CD14-positive monocyte (primary cell): ENCODE measurements around the gene PELI2. TPM values are rescaled to one million over a fixed set of nuclear protein-coding genes. Genes with fewer than 3 reads are reported as not detected.

Experiments used
- DNase-seq, 3 donors: peaks; one replicate each; pipeline ENCODE4 v3.0.0-alpha.2; 2011 to 2022
- H2AFZ ChIP-seq: 2 replicates; pipeline ENCODE4 v1.6.0; 2012; ENCODE audit warnings: mild to moderate bottlenecking, low read depth, low read length, inconsistent platforms; ENCODE audit not compliant: insufficient read depth, poor library complexity, severe bottlenecking
- H3K27ac ChIP-seq, 2 donors: 1 replicate in 1 of 2; 2 replicates in 1 of 2; pipeline ENCODE4 v1.5.1; 2012 to 2013; ENCODE audit warnings: low read length in 2 of 2, control low read depth in 1 of 2, inconsistent platforms in 1 of 2, low read depth in 1 of 2, mild to moderate bottlenecking in 1 of 2
- H3K27me3 ChIP-seq, 2 donors: one replicate each; pipeline versions ENCODE4 v1.6.0 to v1.6.1; 2011 to 2013; ENCODE audit warnings: low read length in 2 of 2; ENCODE audit not compliant: control insufficient read depth in 2 of 2, insufficient read depth in 2 of 2
- H3K36me3 ChIP-seq, 2 donors: replicated peaks in 1 of 2; 1 replicate in 1 of 2; 2 replicates in 1 of 2; pipeline versions ENCODE4 v1.5.1 to v1.6.1; 2012 to 2013; ENCODE audit warnings: low read length in 2 of 2, control low read depth in 1 of 2, inconsistent platforms in 1 of 2, mild to moderate bottlenecking in 1 of 2; ENCODE audit not compliant: insufficient read depth in 2 of 2, control insufficient read depth in 1 of 2
- H3K4me1 ChIP-seq, 2 donors: 1 replicate in 1 of 2; 2 replicates in 1 of 2; pipeline versions ENCODE4 v1.5.1 to v1.6.1; 2012 to 2013; ENCODE audit warnings: low read length in 2 of 2, control low read depth in 1 of 2, inconsistent platforms in 1 of 2, mild to moderate bottlenecking in 1 of 2, moderate library complexity in 1 of 2; ENCODE audit not compliant: insufficient read depth in 2 of 2, control insufficient read depth in 1 of 2
- H3K4me2 ChIP-seq: replicated peaks from 2 replicates; pipeline ENCODE3; 2012; ENCODE audit warnings: low read length, moderate library complexity, mild to moderate bottlenecking; ENCODE audit not compliant: poor library complexity, severe bottlenecking; ENCODE audit errors: extremely low read depth
- H3K4me3 ChIP-seq, 3 experiments: fragments of 200-600 bp in 1 of 3; sonication (generic) in 1 of 3; replicated peaks in 1 of 3; 1 replicate in 2 of 3; 2 replicates in 1 of 3; pipeline ENCODE4 v1.5.1; 2011 to 2013; ENCODE audit warnings: low read length in 3 of 3, mild to moderate bottlenecking in 3 of 3, control low read depth in 2 of 3, low read depth in 2 of 3, inconsistent platforms in 1 of 3, moderate library complexity in 1 of 3
- H3K79me2 ChIP-seq: 2 replicates; pipeline ENCODE4 v1.6.0; 2012; ENCODE audit warnings: mild to moderate bottlenecking, control low read depth, inconsistent platforms, low read length, moderate library complexity; ENCODE audit not compliant: insufficient read depth
- H3K9ac ChIP-seq: 2 replicates; pipeline ENCODE4 v1.6.0; 2017; ENCODE audit warnings: low read length, mild to moderate bottlenecking; ENCODE audit not compliant: insufficient read depth, poor library complexity, severe bottlenecking
- H3K9me3 ChIP-seq, 2 donors: replicated peaks in 1 of 2; 1 replicate in 1 of 2; 2 replicates in 1 of 2; pipeline versions ENCODE4 v1.5.1 to v1.6.1; 2012 to 2013; ENCODE audit warnings: low read length in 2 of 2, control low read depth in 1 of 2; ENCODE audit not compliant: control insufficient read depth in 1 of 2, insufficient read depth in 1 of 2
- H4K20me1 ChIP-seq: 2 replicates; pipeline ENCODE4 v1.6.0; 2012; ENCODE audit warnings: mild to moderate bottlenecking, low read length, control low read depth, moderate library complexity; ENCODE audit not compliant: insufficient read depth
- H3K27ac Mint-ChIP-seq, 7 donors: one replicate each; pipeline ENCODE4 v1.8.0; 2020; ENCODE audit warnings: mild to moderate bottlenecking in 7 of 7, mixed read lengths in 7 of 7, moderate library complexity in 6 of 7, inconsistent platforms in 2 of 7
- H3K27me3 Mint-ChIP-seq, 3 donors: one replicate each; pipeline ENCODE4 v1.8.0; 2021 to 2022; ENCODE audit warnings: low read depth in 3 of 3, mild to moderate bottlenecking in 3 of 3, mixed read lengths in 3 of 3, moderate library complexity in 3 of 3, inconsistent platforms in 1 of 3
- H3K36me3 Mint-ChIP-seq, 2 donors: one replicate each; pipeline ENCODE4 v1.8.0; 2020; ENCODE audit warnings: mixed read lengths in 2 of 2, inconsistent platforms in 1 of 2, mild to moderate bottlenecking in 1 of 2
- H3K4me1 Mint-ChIP-seq: one replicate; pipeline ENCODE4 v1.8.0; 2020; ENCODE audit warnings: mild to moderate bottlenecking, mixed read lengths
- H3K4me3 Mint-ChIP-seq, 2 donors: one replicate each; pipeline ENCODE4 v1.8.0; 2020; ENCODE audit warnings: mild to moderate bottlenecking in 2 of 2, mixed read lengths in 2 of 2, moderate library complexity in 1 of 2
- H3K9me3 Mint-ChIP-seq, 7 donors: one replicate each; pipeline ENCODE4 v1.8.0; 2020 to 2022; ENCODE audit warnings: mixed read lengths in 7 of 7, mild to moderate bottlenecking in 6 of 7, moderate library complexity in 6 of 7, inconsistent platforms in 2 of 7
- CTCF ChIP-seq: fragments of 200-600 bp; IDR thresholded peaks from one replicate; pipeline ENCODE4 v1.8.0; 2022; ENCODE audit warnings: antibody characterized with exemption, mild to moderate bottlenecking
- WGBS: methylation state at CpG from one replicate; pipeline ENCODE4 v1.1.5; 2013; ENCODE audit warnings: missing lambda C conversion rate; ENCODE audit not compliant: insufficient coverage; 5-methylcytosine and 5-hydroxymethylcytosine counted together
- intact Hi-C, 2 donors: fragments of 100-400 bp; cut with micrococcal nuclease; formaldehyde crosslinking; loops; one replicate each; pipeline versions ENCODE4 v1.15.0 to v1.15.1; 2023
- polyA plus RNA-seq, 3 donors: library from polyadenylated mRNA; depleted of rRNA in 1 of 3; unstranded in 2 of 3; stranded (reverse) in 1 of 3; fragments of 300-500 nt in 2 of 3; fragments of >200 nt in 1 of 3; fragmentation: Illumina TruSeq in 2 of 3; gene quantifications; 1 replicate in 2 of 3; 2 replicates in 1 of 3; pipeline ENCODE4 v1.2.3, GENCODE V29; 2012 to 2021

The PELI2 gene
- polyA plus RNA-seq, 3 donors = 10.1 to 35.8 (median 12.5) TPM

- Mint-ChIP-seq H3K27ac (peak overlapping the region in 4 of 7 donors; percentile 31 to 85 (median 58)), H3K36me3 (peaks cover 26 to 37% of the 10 kb centered on the region in 2 donors), H3K9me3 (peaks cover 0 to 8% (median 2%) of the 10 kb centered on the region in 7 donors), H3K27me3 (no peaks in the 10 kb centered on the region), H3K4me3 (no peak overlapping the region), H3K4me1 (peaks cover 14% of the 10 kb centered on the region)
- no peak overlapping the region for H3K9ac ChIP-seq
- no peak for DNase-seq
- H3K79me2 ChIP-seq = peaks cover 22% of the 10 kb centered on the region
- H3K9me3 ChIP-seq = no peaks in the 10 kb centered on the region
- TF ChIP-seq CTCF = no peak
- peaks cover 9 to 11% of the 10 kb centered on the region in 2 donors for H3K4me1 ChIP-seq
- intact Hi-C loops = no loop called here
- peaks cover 89% of the 10 kb centered on the region for H4K20me1 ChIP-seq
- peaks cover 6 to 28% of the 10 kb centered on the region in 2 donors for H3K36me3 ChIP-seq
- WGBS = 94% methylated on average over 5 of the region's 5 CpGs
- no peak overlapping the region for H3K4me2 ChIP-seq
- H3K27ac ChIP-seq = no peak overlapping the region
- H3K4me3 ChIP-seq = no peak overlapping the region
- no peak overlapping the region for H2AFZ ChIP-seq
- H3K27me3 ChIP-seq = no peaks in the 10 kb centered on the region
Observed at GRCh38 chr14:56248442-56248841, 130.2 kb downstream of the PELI2 start.

GRCh38 chr14:56261046-56261445, 142.8 kb downstream of the PELI2 start:
- Mint-ChIP-seq H3K4me1 (no peaks in the 10 kb centered on the region), H3K4me3 (no peak overlapping the region), H3K27me3 (no peaks in the 10 kb centered on the region), H3K27ac (no peak overlapping the region), H3K36me3 (peaks cover 6 to 22% of the 10 kb centered on the region in 2 donors), H3K9me3 (peaks cover 3 to 12% (median 5%) of the 10 kb centered on the region in 7 donors)
- no peaks in the 10 kb centered on the region for H3K9me3 ChIP-seq
- no peak overlapping the region for H3K4me3 ChIP-seq
- no peak overlapping the region for H3K27ac ChIP-seq
- TF ChIP-seq CTCF = no peak
- no peaks in the 10 kb centered on the region for H3K4me1 ChIP-seq
- H3K36me3 ChIP-seq = no peaks in the 10 kb centered on the region
- H3K9ac ChIP-seq = no peak overlapping the region
- intact Hi-C loops = no loop called here
- H3K79me2 ChIP-seq = no peaks in the 10 kb centered on the region
- DNase-seq = no peak
- no peaks in the 10 kb centered on the region for H3K27me3 ChIP-seq
- H2AFZ ChIP-seq = no peak overlapping the region
- H3K4me2 ChIP-seq = no peak overlapping the region
- peaks cover 79% of the 10 kb centered on the region for H4K20me1 ChIP-seq
- 100% methylated on average over 1 of the region's 4 CpGs for WGBS
